GM23338 (cell line): ENCODE measurements around the gene METAP1D. TPM values are rescaled to one million over a fixed set of nuclear protein-coding genes. Genes with fewer than 3 reads are reported as not detected.
A peak's percentile ranks its signal among the peaks of the same experiment; 100 is the strongest.

ENCODE experiments used
- ATAC-seq: fragments of 200-7000 bp; cut with Tn5 transposase; 3 replicates; pipeline ENCODE4 v1.9.1; 2020
- DNase-seq: peaks from one replicate; pipeline ENCODE4 v3.0.0-alpha.2; 2015; ENCODE audit warnings: low spot score
- H2AFZ ChIP-seq: fragments of 200-600 bp; sonication (generic); 2 replicates; pipeline ENCODE4 v1.8.0; 2016; ENCODE audit warnings: antibody characterized with exemption, mild to moderate bottlenecking, moderate library complexity
- H3F3A ChIP-seq: fragments of 200-600 bp; sonication (generic); replicated peaks from 2 replicates; pipeline ENCODE4 v1.8.0; 2017; ENCODE audit warnings: antibody characterized with exemption, mixed run types, low read depth
- H3K27ac ChIP-seq: fragments of 200-600 bp; sonication (generic); 2 replicates; pipeline ENCODE4 v1.6.1; 2016; ENCODE audit warnings: low read depth
- H3K27me3 ChIP-seq: fragments of 200-600 bp; sonication (generic); 2 replicates; pipeline ENCODE4 v1.8.0; 2016; ENCODE audit warnings: mild to moderate bottlenecking, mixed run types, moderate library complexity; ENCODE audit not compliant: insufficient read depth
- H3K36me3 ChIP-seq: fragments of 200-600 bp; sonication (generic); 2 replicates; pipeline ENCODE4 v1.8.0; 2016; ENCODE audit warnings: mild to moderate bottlenecking; ENCODE audit not compliant: insufficient read depth
- H3K4me1 ChIP-seq: fragments of 200-600 bp; sonication (generic); 2 replicates; pipeline ENCODE4 v1.8.0; 2016; ENCODE audit warnings: mild to moderate bottlenecking, moderate library complexity; ENCODE audit not compliant: insufficient read depth
- H3K4me2 ChIP-seq: fragments of 200-600 bp; sonication (generic); 2 replicates; pipeline ENCODE4 v1.7.1; 2017; ENCODE audit warnings: mixed run types
- H3K4me3 ChIP-seq: fragments of 200-600 bp; sonication (generic); 2 replicates; pipeline ENCODE4 v1.6.1; 2016; ENCODE audit warnings: mixed run types
- H3K79me2 ChIP-seq: fragments of 200-600 bp; sonication (generic); replicated peaks from 2 replicates; pipeline ENCODE4 v1.8.0; 2017; ENCODE audit warnings: mild to moderate bottlenecking; ENCODE audit not compliant: insufficient read depth
- H3K9me2 ChIP-seq: fragments of 200-600 bp; sonication (generic); 2 replicates; pipeline ENCODE4 v1.8.0; 2017; ENCODE audit not compliant: insufficient read depth
- H4K20me1 ChIP-seq: fragments of 200-600 bp; sonication (generic); replicated peaks from 2 replicates; pipeline ENCODE4 v1.8.0; 2017; ENCODE audit warnings: mild to moderate bottlenecking; ENCODE audit not compliant: insufficient read depth
- H3K27ac Mint-ChIP-seq: 2 replicates; pipeline ENCODE4 v1.8.0; 2020; ENCODE audit warnings: inconsistent platforms, mild to moderate bottlenecking, moderate library complexity, mixed read lengths
- H3K27me3 Mint-ChIP-seq: 3 replicates; pipeline ENCODE4 v1.8.0; 2022; ENCODE audit warnings: low read depth, mild to moderate bottlenecking, moderate library complexity, mixed read lengths, inconsistent platforms; ENCODE audit not compliant: insufficient read depth, poor library complexity
- H3K36me3 Mint-ChIP-seq: 3 replicates; pipeline ENCODE4 v1.8.0; 2021; ENCODE audit warnings: low read depth, mild to moderate bottlenecking, inconsistent platforms, moderate library complexity, mixed read lengths
- H3K4me1 Mint-ChIP-seq: 3 replicates; pipeline ENCODE4 v1.8.0; 2020; ENCODE audit warnings: mild to moderate bottlenecking, inconsistent platforms, mixed read lengths
- H3K4me3 Mint-ChIP-seq: 3 replicates; pipeline ENCODE4 v1.8.0; 2021; ENCODE audit warnings: moderate library complexity, mild to moderate bottlenecking, inconsistent platforms, mixed read lengths
- H3K9me3 Mint-ChIP-seq: 3 replicates; pipeline ENCODE4 v1.8.0; 2020; ENCODE audit warnings: moderate library complexity, mild to moderate bottlenecking, inconsistent platforms, mixed read lengths
- CREB1 ChIP-seq: fragments of 250-450 bp; sonication (Bioruptor Pico); IDR thresholded peaks from 2 replicates; pipeline ENCODE4 v1.5.0; 2020; ENCODE audit warnings: low read depth, mild to moderate bottlenecking, moderate library complexity
- EZH2 ChIP-seq: fragments of 200-600 bp; sonication (generic); IDR thresholded peaks from one replicate; pipeline ENCODE4 v1.8.0; 2017; ENCODE audit warnings: antibody characterized with exemption, mild to moderate bottlenecking, low read depth; ENCODE audit not compliant: unreplicated experiment
- ZNF114 ChIP-seq: fragments of 250-450 bp; sonication (Bioruptor Pico); IDR thresholded peaks from 2 replicates; pipeline ENCODE4 v1.5.0; 2020; ENCODE audit warnings: mild to moderate bottlenecking, moderate library complexity
- polyA plus RNA-seq: library from polyadenylated mRNA; unstranded; fragments of >200 nt; fragmentation: Nextera tagmentation; extraction: Ambion mirVana; gene quantifications from 2 replicates; pipeline ENCODE4 v1.2.1, GENCODE V29; 2016
- total RNA-seq: library from RNA; depleted of rRNA; stranded (reverse); fragments of >200 nt; shearing (Covaris generic); gene quantifications from 2 replicates; pipeline ENCODE4 v1.2.3, GENCODE V29; 2014
- TF ChIP-seq, protein P1 (sequence below): fragments of 250-450 bp; sonication (Bioruptor Pico); IDR thresholded peaks from 2 replicates; pipeline ENCODE4 v1.5.0; 2020; ENCODE audit warnings: mild to moderate bottlenecking, moderate library complexity
- TF ChIP-seq, protein P2 (sequence below), 2 experiments: fragments of 200-600 bp in 1 of 2; sonication (generic) in 1 of 2; conservative IDR thresholded peaks; 2 replicates each; pipeline versions ENCODE4 v1.5.1 to v1.6.1; 2016 to 2017; ENCODE audit warnings: antibody characterized with exemption in 2 of 2, low read depth in 2 of 2, mild to moderate bottlenecking in 2 of 2, moderate library complexity in 1 of 2

METAP1D gene
- total and polyA plus RNA-seq, 2 experiments from 2014 or later = 12.8 to 15.5 TPM

DNA sequence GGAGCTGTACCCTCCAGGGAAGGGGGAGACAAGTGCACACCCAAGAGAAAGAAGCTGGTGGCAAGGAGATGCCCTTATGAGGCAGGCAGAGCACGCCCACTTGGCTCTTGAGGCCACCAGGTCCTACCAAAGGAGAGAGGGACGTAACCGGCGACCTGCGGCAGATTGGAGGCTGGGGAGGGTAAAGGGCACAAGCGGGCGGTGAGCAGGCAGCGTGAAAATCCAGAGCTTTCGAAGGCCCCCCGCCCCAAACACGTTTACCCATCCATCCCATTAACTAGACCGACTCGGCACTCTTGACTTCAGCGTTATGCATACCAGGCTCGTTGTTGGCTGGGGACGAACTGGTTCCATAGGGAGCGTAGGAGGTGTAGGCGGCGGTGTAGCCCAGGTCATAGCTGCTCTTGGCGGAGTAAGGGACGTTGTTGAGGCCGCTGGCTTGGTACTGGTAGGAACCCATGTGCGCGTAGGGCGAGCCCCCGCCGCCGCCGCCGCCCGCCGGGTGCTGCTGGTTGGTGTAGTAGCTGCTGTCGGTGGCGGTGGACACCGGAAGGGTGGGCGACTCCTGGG lies 102.2 kb downstream of the METAP1D start:
- ATAC-seq (peak; percentile 8), DNase-seq (peak; percentile 70)
- peaks cover 34% of the 10 kb centered on the region for H3F3A ChIP-seq
- H3K36me3 ChIP-seq = no peaks in the 10 kb centered on the region
- peaks cover 16% of the 10 kb centered on the region; the same call in 1 of the 2 replicates for H4K20me1 ChIP-seq
- peak overlapping the region; percentile 89 for H2AFZ ChIP-seq
- Mint-ChIP-seq H3K4me1 (peaks cover 37% of the 10 kb centered on the region), H3K27ac (no peak overlapping the region), H3K9me3 (no peaks in the 10 kb centered on the region), H3K4me3 (peak overlapping the region; percentile 74), H3K36me3 (no peaks in the 10 kb centered on the region), H3K27me3 (peaks cover 99% of the 10 kb centered on the region)
- no peaks in the 10 kb centered on the region for H3K9me2 ChIP-seq
- H3K79me2 ChIP-seq = no peaks in the 10 kb centered on the region
- H3K27me3 ChIP-seq = peaks cover 98% of the 10 kb centered on the region
- H3K4me1 ChIP-seq = peaks cover 51% of the 10 kb centered on the region
- H3K4me3 ChIP-seq = peak overlapping the region; percentile 62
- TF ChIP-seq, protein P1, sequence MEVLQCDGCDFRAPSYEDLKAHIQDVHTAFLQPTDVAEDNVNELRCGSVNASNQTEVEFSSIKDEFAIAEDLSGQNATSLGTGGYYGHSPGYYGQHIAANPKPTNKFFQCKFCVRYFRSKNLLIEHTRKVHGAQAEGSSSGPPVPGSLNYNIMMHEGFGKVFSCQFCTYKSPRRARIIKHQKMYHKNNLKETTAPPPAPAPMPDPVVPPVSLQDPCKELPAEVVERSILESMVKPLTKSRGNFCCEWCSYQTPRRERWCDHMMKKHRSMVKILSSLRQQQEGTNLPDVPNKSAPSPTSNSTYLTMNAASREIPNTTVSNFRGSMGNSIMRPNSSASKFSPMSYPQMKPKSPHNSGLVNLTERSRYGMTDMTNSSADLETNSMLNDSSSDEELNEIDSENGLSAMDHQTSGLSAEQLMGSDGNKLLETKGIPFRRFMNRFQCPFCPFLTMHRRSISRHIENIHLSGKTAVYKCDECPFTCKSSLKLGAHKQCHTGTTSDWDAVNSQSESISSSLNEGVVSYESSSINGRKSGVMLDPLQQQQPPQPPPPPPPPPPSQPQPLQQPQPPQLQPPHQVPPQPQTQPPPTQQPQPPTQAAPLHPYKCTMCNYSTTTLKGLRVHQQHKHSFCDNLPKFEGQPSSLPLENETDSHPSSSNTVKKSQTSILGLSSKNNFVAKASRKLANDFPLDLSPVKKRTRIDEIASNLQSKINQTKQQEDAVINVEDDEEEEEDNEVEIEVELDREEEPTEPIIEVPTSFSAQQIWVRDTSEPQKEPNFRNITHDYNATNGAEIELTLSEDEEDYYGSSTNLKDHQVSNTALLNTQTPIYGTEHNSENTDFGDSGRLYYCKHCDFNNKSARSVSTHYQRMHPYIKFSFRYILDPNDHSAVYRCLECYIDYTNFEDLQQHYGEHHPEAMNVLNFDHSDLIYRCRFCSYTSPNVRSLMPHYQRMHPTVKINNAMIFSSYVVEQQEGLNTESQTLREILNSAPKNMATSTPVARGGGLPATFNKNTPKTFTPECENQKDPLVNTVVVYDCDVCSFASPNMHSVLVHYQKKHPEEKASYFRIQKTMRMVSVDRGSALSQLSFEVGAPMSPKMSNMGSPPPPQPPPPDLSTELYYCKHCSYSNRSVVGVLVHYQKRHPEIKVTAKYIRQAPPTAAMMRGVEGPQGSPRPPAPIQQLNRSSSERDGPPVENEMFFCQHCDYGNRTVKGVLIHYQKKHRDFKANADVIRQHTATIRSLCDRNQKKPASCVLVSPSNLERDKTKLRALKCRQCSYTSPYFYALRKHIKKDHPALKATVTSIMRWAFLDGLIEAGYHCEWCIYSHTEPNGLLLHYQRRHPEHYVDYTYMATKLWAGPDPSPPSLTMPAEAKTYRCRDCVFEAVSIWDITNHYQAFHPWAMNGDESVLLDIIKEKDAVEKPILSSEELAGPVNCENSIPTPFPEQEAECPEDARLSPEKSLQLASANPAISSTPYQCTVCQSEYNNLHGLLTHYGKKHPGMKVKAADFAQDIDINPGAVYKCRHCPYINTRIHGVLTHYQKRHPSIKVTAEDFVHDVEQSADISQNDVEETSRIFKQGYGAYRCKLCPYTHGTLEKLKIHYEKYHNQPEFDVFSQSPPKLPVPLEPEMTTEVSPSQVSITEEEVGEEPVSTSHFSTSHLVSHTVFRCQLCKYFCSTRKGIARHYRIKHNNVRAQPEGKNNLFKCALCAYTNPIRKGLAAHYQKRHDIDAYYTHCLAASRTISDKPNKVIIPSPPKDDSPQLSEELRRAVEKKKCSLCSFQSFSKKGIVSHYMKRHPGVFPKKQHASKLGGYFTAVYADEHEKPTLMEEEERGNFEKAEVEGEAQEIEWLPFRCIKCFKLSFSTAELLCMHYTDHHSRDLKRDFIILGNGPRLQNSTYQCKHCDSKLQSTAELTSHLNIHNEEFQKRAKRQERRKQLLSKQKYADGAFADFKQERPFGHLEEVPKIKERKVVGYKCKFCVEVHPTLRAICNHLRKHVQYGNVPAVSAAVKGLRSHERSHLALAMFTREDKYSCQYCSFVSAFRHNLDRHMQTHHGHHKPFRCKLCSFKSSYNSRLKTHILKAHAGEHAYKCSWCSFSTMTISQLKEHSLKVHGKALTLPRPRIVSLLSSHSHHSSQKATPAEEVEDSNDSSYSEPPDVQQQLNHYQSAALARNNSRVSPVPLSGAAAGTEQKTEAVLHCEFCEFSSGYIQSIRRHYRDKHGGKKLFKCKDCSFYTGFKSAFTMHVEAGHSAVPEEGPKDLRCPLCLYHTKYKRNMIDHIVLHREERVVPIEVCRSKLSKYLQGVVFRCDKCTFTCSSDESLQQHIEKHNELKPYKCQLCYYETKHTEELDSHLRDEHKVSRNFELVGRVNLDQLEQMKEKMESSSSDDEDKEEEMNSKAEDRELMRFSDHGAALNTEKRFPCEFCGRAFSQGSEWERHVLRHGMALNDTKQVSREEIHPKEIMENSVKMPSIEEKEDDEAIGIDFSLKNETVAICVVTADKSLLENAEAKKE (CRISPR knock-in tag) = no peak
- TF ChIP-seq EZH2 = peak; percentile 83
- no peak overlapping the region for H3K27ac ChIP-seq
- peak overlapping the region; percentile 93 for H3K4me2 ChIP-seq

DNA sequence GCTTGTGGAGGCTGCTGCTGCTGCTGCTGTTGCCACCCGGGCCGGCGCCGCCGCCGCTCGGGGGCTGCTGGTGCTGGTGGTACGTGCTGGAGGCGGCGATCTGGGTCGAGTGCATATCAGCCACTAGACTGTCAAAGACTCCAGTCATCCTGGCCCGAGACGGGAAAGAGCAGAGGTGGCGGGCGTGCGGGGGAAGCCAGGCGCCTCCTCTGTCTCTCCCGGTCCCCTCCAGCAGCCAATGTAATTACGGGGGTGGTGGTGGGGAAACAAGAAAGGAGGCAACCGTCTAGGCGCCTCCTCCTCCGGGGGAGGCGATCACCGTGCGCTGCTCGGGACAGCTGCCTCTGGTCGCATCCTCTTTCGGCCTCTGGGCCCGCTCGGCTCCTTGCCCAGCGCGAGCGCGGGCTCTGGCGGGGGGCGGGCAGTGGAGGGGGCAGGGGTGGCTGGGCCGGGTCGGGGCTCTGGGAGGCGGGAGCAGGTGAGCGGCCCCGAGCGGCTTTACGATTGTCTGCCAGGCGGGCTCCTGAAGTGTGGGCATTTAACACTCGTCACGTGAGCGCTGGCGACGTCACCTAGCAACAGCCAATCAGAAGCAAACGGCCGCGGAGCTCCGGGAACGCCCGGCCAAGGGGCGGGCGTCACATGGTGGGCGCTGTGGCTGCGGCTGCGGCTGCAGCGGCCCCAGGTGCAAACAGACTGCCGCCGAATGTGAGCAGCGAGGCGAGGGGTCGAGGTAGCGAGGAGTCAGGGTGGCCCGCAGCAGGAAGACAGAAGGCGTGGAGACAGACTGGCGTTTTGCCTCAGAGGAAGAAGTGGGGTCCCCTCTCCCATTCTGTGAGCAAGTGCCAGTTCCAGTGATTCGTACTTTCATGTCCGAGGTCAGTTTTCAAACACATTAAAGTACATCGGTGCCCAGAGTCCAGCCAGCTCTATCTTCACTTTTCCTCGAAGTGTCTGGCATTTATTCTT lies 102.9 kb downstream of the METAP1D start, which contains the start of gene DLX2:
Gene DLX2 (minus strand): TSS at position 510 of the 969 bp plus-strand sequence. CDS start 362 bp downstream, at position 148.
- no peaks in the 10 kb centered on the region for H3K79me2 ChIP-seq
- no peaks in the 10 kb centered on the region for H3K9me2 ChIP-seq
- peaks cover 16% of the 10 kb centered on the region; the same call in 1 of the 2 replicates for H4K20me1 ChIP-seq
- no peak within 1 kb of the TSS for H3K27ac ChIP-seq
- H3K9me3 Mint-ChIP-seq = peaks cover 2% of the 10 kb centered on the region; the same call in 1 of the 3 replicates
- H3K4me3 ChIP-seq = peak within 1 kb of the TSS; percentile 62
- peaks cover 44% of the 10 kb centered on the region for H3K4me1 ChIP-seq
- TF ChIP-seq CREB1 (CRISPR knock-in tag) (peak; percentile 89), ZNF114 (CRISPR knock-in tag) (no peak)
- TF ChIP-seq, protein P2, sequence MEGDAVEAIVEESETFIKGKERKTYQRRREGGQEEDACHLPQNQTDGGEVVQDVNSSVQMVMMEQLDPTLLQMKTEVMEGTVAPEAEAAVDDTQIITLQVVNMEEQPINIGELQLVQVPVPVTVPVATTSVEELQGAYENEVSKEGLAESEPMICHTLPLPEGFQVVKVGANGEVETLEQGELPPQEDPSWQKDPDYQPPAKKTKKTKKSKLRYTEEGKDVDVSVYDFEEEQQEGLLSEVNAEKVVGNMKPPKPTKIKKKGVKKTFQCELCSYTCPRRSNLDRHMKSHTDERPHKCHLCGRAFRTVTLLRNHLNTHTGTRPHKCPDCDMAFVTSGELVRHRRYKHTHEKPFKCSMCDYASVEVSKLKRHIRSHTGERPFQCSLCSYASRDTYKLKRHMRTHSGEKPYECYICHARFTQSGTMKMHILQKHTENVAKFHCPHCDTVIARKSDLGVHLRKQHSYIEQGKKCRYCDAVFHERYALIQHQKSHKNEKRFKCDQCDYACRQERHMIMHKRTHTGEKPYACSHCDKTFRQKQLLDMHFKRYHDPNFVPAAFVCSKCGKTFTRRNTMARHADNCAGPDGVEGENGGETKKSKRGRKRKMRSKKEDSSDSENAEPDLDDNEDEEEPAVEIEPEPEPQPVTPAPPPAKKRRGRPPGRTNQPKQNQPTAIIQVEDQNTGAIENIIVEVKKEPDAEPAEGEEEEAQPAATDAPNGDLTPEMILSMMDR (conservative IDR thresholded peaks at IDR 0.05; ENCODE audit: low read depth in 2 of 2) = 0 out of 4 replicates have a peak, but pooled peaks of 1 of the 2 experiments have one; percentile 13
- H3K27ac Mint-ChIP-seq = no peak within 1 kb of the TSS
- ATAC-seq (peak; percentile 32), DNase-seq (peak; percentile 98)
- peaks cover 1% of the 10 kb centered on the region; the same call in 1 of the 3 replicates for H3K36me3 Mint-ChIP-seq
- H2AFZ ChIP-seq = peak within 1 kb of the TSS; percentile 89
- peaks cover 36% of the 10 kb centered on the region for H3K4me1 Mint-ChIP-seq
- peak within 1 kb of the TSS; percentile 93 for H3K4me2 ChIP-seq
- H3K36me3 ChIP-seq = no peaks in the 10 kb centered on the region
- H3K27me3 ChIP-seq = peaks cover 98% of the 10 kb centered on the region
- peak within 1 kb of the TSS; percentile 74 for H3K4me3 Mint-ChIP-seq
- peaks cover 31% of the 10 kb centered on the region for H3F3A ChIP-seq
- peaks cover 99% of the 10 kb centered on the region for H3K27me3 Mint-ChIP-seq
